Caco-2 (cell line): ENCODE measurements around the gene BMP15. TPM values are rescaled to one million over a fixed set of nuclear protein-coding genes. Genes with fewer than 3 reads are reported as not detected.

Experiments used
- BruUV-seq: library from RNA; stranded (reverse); fragments of 400-500 nt; replicated peaks from 2 replicates; lab custom pipeline; 2021; lab: Mats Ljungman, UMichigan
- CTCF ChIA-PET: fragments of 300-600 bp; sonication (Branson Sonifier 250); formaldehyde crosslinking; loops from one replicate; lab custom pipeline; 2022; ENCODE audit warnings: antibody characterized with exemption; lab: Charles Lee
- POLR2A ChIA-PET: fragments of 300-600 bp; sonication (Branson Sonifier 250); formaldehyde crosslinking; loops from one replicate; lab custom pipeline; 2022; ENCODE audit warnings: antibody characterized with exemption; lab: Charles Lee
- DNase-seq, 2 experiments: peaks; one replicate each; pipeline versions ENCODE4 v3.0.0 to v3.0.0-alpha.2; 2020 to 2022
- H3K27me3 ChIP-seq: replicated peaks from 2 replicates; pipeline ENCODE4 v1.6.0; 2011; ENCODE audit warnings: low read length; ENCODE audit not compliant: control insufficient read depth, insufficient read depth
- H3K36me3 ChIP-seq: 2 replicates; pipeline ENCODE4 v1.5.1; 2011; ENCODE audit warnings: low read length; ENCODE audit not compliant: control insufficient read depth, insufficient read depth
- H3K4me1 ChIP-seq: fragments of 250-450 bp; sonication (Bioruptor Pico); 2 replicates; pipeline ENCODE4 v1.5.1; 2020; ENCODE audit warnings: mild to moderate bottlenecking
- H3K4me3 ChIP-seq: 2 replicates; pipeline ENCODE4 v1.5.1; 2011; ENCODE audit warnings: low read depth, mild to moderate bottlenecking, control low read depth, low read length
- H3K9me3 ChIP-seq: fragments of 250-450 bp; sonication (Bioruptor Pico); 2 replicates; pipeline ENCODE4 v1.5.1; 2020; ENCODE audit warnings: mild to moderate bottlenecking, moderate library complexity
- H3K27ac Mint-ChIP-seq: one replicate; pipeline ENCODE4 v1.8.0; 2022; ENCODE audit warnings: mixed read lengths; ENCODE audit not compliant: unreplicated experiment
- H3K27me3 Mint-ChIP-seq: one replicate; pipeline ENCODE4 v1.8.0; 2022; ENCODE audit warnings: mixed read lengths; ENCODE audit not compliant: insufficient read depth, unreplicated experiment
- H3K36me3 Mint-ChIP-seq: one replicate; pipeline ENCODE4 v1.8.0; 2022; ENCODE audit warnings: mild to moderate bottlenecking, mixed read lengths; ENCODE audit not compliant: insufficient read depth, unreplicated experiment
- H3K4me1 Mint-ChIP-seq: one replicate; pipeline ENCODE4 v1.8.0; 2022; ENCODE audit warnings: low read depth, mixed read lengths; ENCODE audit not compliant: unreplicated experiment
- H3K4me3 Mint-ChIP-seq: one replicate; pipeline ENCODE4 v1.8.0; 2022; ENCODE audit warnings: mild to moderate bottlenecking, moderate library complexity, mixed read lengths; ENCODE audit not compliant: unreplicated experiment
- H3K9me3 Mint-ChIP-seq: one replicate; pipeline ENCODE4 v1.8.0; 2022; ENCODE audit warnings: mixed read lengths; ENCODE audit not compliant: unreplicated experiment
- intact Hi-C: fragments of 100-400 bp; cut with micrococcal nuclease; formaldehyde crosslinking; loops from one replicate; pipeline ENCODE4 v1.10.0; 2022; ENCODE audit not compliant: unreplicated experiment
- total RNA-seq: library from RNA; stranded (reverse); gene quantifications from 2 replicates; pipeline ENCODE4 v1.2.3, GENCODE V29; 2022
- TF ChIP-seq, protein P1 (sequence below), 2 experiments: fragments of 200-600 bp in 1 of 2; IDR thresholded peaks; 1 replicate in 1 of 2; 2 replicates in 1 of 2; pipeline versions ENCODE4 v1.5.1 to v1.8.0; 2011 to 2022; ENCODE audit warnings: antibody characterized with exemption in 1 of 2, control low read depth in 1 of 2, inconsistent platforms in 1 of 2, low read depth in 1 of 2, low read length in 1 of 2, mild to moderate bottlenecking in 1 of 2, moderate library complexity in 1 of 2; ENCODE audit not compliant: insufficient read depth in 1 of 2, severe bottlenecking in 1 of 2, unreplicated experiment in 1 of 2

Gene BMP15
- total RNA-seq, 1 experiment from 2014 or later: not detected

- no peak overlapping the region for H3K27ac Mint-ChIP-seq
- TF ChIP-seq, protein P1, sequence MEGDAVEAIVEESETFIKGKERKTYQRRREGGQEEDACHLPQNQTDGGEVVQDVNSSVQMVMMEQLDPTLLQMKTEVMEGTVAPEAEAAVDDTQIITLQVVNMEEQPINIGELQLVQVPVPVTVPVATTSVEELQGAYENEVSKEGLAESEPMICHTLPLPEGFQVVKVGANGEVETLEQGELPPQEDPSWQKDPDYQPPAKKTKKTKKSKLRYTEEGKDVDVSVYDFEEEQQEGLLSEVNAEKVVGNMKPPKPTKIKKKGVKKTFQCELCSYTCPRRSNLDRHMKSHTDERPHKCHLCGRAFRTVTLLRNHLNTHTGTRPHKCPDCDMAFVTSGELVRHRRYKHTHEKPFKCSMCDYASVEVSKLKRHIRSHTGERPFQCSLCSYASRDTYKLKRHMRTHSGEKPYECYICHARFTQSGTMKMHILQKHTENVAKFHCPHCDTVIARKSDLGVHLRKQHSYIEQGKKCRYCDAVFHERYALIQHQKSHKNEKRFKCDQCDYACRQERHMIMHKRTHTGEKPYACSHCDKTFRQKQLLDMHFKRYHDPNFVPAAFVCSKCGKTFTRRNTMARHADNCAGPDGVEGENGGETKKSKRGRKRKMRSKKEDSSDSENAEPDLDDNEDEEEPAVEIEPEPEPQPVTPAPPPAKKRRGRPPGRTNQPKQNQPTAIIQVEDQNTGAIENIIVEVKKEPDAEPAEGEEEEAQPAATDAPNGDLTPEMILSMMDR (IDR thresholded peaks at IDR 0.05; ENCODE audit: insufficient read depth in 1 of 2, low read depth in 1 of 2, low read length in 1 of 2, severe bottlenecking in 1 of 2, unreplicated experiment in 1 of 2): no peak
- Histone ChIP-seq H3K36me3 (no peaks in the 10 kb centered on the region), H3K4me3 (no peak overlapping the region), H3K9me3 (no peaks in the 10 kb centered on the region), H3K27me3 (no peaks in the 10 kb centered on the region), H3K4me1 (no peaks in the 10 kb centered on the region)
- H3K4me3 Mint-ChIP-seq: no peak overlapping the region
- peaks cover 5% of the 10 kb centered on the region for H3K27me3 Mint-ChIP-seq
- BruUV-seq: no TSS peak
- ChIA-PET CTCF (no interaction called here), POLR2A (no interaction called here)
- H3K4me1 Mint-ChIP-seq: no peaks in the 10 kb centered on the region
- intact Hi-C loops: no loop called here
- no peak for DNase-seq
- H3K9me3 Mint-ChIP-seq: no peaks in the 10 kb centered on the region
- no peaks in the 10 kb centered on the region for H3K36me3 Mint-ChIP-seq
These were observed 38.5 kb upstream of the BMP15 start for GRCh38 chrX:50871922-50872453.

- TF ChIP-seq, protein P1 (IDR thresholded peaks at IDR 0.05; ENCODE audit: insufficient read depth in 1 of 2, low read depth in 1 of 2, low read length in 1 of 2, severe bottlenecking in 1 of 2, unreplicated experiment in 1 of 2): no peak
- no peak overlapping the region for H3K4me3 Mint-ChIP-seq
- intact Hi-C loops: no loop called here
- H3K4me3 ChIP-seq: no peak overlapping the region
- no peaks in the 10 kb centered on the region for H3K4me1 ChIP-seq
- no peaks in the 10 kb centered on the region for H3K27me3 ChIP-seq
- no peaks in the 10 kb centered on the region for H3K9me3 Mint-ChIP-seq
- DNase-seq: no peak
- no peaks in the 10 kb centered on the region for H3K4me1 Mint-ChIP-seq
- H3K27me3 Mint-ChIP-seq: peaks cover 5% of the 10 kb centered on the region
- H3K9me3 ChIP-seq: no peaks in the 10 kb centered on the region
- CTCF ChIA-PET: no interaction called here
- BruUV-seq: no TSS peak
- H3K27ac Mint-ChIP-seq: no peak overlapping the region
- POLR2A ChIA-PET: no interaction called here
- no peaks in the 10 kb centered on the region for H3K36me3 ChIP-seq
- H3K36me3 Mint-ChIP-seq: no peaks in the 10 kb centered on the region
These were observed 35.7 kb upstream of the BMP15 start for GRCh38 chrX:50874876-50875275.

- H3K4me3 ChIP-seq: no peak overlapping the region
- H3K9me3 ChIP-seq: no peaks in the 10 kb centered on the region
- H3K27me3 ChIP-seq: no peaks in the 10 kb centered on the region
- BruUV-seq: no TSS peak
- intact Hi-C loops: no loop called here
- no peaks in the 10 kb centered on the region for H3K4me1 ChIP-seq
- H3K27me3 Mint-ChIP-seq: peaks cover under 1% of the 10 kb centered on the region
- no peak overlapping the region for H3K27ac Mint-ChIP-seq
- no peaks in the 10 kb centered on the region for H3K36me3 Mint-ChIP-seq
- H3K4me3 Mint-ChIP-seq: no peak overlapping the region
- TF ChIP-seq, protein P1 (IDR thresholded peaks at IDR 0.05; ENCODE audit: insufficient read depth in 1 of 2, low read depth in 1 of 2, low read length in 1 of 2, severe bottlenecking in 1 of 2, unreplicated experiment in 1 of 2): no peak
- ChIA-PET POLR2A (no interaction called here), CTCF (no interaction called here)
- no peaks in the 10 kb centered on the region for H3K9me3 Mint-ChIP-seq
- no peaks in the 10 kb centered on the region for H3K36me3 ChIP-seq
- DNase-seq: no peak
- H3K4me1 Mint-ChIP-seq: no peaks in the 10 kb centered on the region
These were observed 34.0 kb upstream of the BMP15 start for GRCh38 chrX:50876551-50876950.
